LNCaP clone FGC (cell line): Measurements from ENCODE around the gene NUDCD3.

Experiments used
- DNase-seq: peaks from one replicate; pipeline ENCODE4 v3.0.0-alpha.2; 2011; ENCODE audit warnings: low read depth
- H3K4me3 ChIP-seq: 2 replicates; pipeline ENCODE4 v1.5.1; 2011; ENCODE audit warnings: mild to moderate bottlenecking, low read depth, low read length, control low read depth
- TF ChIP-seq, protein P1 (sequence below): IDR thresholded peaks from 2 replicates; pipeline ENCODE4 v1.5.1; 2012; ENCODE audit warnings: mild to moderate bottlenecking; ENCODE audit not compliant: control insufficient read depth, insufficient read depth; ENCODE audit errors: extremely low read depth

Gene NUDCD3

DNA sequence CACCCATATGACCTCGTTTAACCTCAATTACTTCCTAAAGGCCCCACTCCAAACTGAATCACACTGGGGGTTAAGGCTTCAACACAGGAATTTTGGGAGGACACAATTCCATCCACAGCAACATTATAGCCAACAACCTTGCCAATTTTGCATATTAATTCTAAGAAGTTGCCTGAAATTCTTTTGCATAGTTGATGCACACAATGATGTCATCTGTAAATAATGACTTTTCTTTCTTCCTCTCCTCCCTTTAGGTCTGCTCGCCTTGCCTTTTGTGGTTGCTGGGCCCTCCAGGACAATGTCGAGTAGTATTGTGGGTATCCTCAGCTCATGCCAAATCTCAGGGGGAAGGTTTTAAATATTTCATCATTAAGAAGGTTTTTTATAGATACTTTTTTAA is 149.1 kb downstream of the NUDCD3 start:
- H3K4me3 ChIP-seq = no peak overlapping the region
- TF ChIP-seq, protein P1, sequence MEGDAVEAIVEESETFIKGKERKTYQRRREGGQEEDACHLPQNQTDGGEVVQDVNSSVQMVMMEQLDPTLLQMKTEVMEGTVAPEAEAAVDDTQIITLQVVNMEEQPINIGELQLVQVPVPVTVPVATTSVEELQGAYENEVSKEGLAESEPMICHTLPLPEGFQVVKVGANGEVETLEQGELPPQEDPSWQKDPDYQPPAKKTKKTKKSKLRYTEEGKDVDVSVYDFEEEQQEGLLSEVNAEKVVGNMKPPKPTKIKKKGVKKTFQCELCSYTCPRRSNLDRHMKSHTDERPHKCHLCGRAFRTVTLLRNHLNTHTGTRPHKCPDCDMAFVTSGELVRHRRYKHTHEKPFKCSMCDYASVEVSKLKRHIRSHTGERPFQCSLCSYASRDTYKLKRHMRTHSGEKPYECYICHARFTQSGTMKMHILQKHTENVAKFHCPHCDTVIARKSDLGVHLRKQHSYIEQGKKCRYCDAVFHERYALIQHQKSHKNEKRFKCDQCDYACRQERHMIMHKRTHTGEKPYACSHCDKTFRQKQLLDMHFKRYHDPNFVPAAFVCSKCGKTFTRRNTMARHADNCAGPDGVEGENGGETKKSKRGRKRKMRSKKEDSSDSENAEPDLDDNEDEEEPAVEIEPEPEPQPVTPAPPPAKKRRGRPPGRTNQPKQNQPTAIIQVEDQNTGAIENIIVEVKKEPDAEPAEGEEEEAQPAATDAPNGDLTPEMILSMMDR = no peak
- DNase-seq = no peak

DNA sequence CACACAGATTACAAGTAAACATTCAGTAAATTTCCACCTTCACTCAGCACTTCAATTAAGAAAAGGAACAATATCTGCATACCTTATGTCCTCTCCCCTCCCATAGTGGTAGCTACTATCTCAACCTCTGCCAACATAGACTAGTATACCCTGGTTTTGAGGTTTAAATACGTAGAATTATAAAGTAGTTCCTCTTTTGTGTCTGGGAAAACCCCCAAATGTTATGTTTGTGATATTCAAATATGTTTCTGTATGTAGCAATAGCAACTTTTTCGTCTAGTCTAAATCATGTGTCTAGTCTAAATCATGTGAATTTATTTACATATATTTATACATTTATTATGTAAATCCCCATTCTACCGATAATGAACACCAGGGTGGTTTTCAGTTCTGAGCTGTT is 151.9 kb downstream of the NUDCD3 start:
- H3K4me3 ChIP-seq = no peak overlapping the region
- TF ChIP-seq, protein P1 = no peak
- peak; percentile 63 for DNase-seq

DNA sequence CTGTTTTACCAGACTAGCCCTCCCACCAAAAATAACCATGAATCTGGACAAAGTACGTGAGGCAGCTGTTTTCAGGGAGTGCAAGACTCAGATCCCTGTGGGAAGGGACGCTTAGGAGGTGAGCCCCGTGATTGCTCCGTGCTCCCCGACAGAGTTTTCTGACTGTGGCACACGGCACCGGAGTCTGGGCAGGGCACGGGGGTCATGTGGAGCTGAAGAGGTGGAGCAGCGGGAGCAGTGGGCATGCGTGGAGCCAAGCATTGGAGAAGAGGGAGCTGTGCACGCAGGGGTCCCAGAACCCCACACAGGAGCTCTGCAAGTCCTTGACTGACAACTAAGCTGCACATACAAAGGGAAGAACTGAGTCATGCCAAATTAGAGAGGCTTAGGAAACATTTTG is 154.0 kb downstream of the NUDCD3 start:
- TF ChIP-seq, protein P1 = no peak
- DNase-seq = no peak
- H3K4me3 ChIP-seq = no peak overlapping the region

DNA sequence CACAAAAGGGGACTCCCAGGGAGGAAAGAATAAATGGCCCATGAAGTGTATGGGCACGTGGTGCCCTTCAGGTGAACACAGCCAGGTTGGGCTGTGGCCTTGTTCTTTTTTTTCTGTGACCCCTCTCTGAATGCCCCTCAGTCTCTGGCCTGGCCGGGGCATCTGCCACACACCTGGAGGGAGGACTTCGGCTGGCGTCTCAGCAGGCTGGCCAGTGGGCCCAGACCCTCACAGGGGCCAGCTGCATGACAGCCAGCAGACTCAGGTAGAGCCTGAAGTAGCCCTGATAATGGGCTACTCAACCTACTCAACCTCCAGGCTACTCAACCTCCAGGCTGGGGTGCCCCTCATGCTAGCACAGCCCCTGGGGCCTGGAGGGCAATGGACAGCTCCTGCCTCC is 155.3 kb downstream of the NUDCD3 start:
- no peak overlapping the region for H3K4me3 ChIP-seq
- TF ChIP-seq, protein P1 = no peak
- DNase-seq = no peak

DNA sequence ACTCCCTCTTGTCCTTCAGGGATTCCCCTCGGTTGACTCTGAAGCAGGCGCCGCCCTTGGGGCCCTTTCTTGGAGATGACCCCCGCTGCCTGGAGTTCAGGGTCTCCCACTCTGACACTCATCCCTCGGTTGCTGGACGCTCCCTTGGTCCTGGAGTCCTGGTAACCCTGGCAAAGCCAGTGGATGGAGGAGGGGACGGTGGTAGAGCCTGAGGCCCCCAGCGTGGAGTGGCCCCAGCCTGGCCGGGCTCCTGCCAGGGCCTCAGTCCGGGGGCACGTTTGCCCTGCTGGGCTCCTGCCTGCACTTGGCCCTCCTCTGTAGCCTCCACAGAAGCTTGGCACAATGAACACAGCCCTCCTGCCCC is 155.7 kb downstream of the NUDCD3 start:
- no peak overlapping the region for H3K4me3 ChIP-seq
- TF ChIP-seq, protein P1 = no peak
- DNase-seq = no peak

DNA sequence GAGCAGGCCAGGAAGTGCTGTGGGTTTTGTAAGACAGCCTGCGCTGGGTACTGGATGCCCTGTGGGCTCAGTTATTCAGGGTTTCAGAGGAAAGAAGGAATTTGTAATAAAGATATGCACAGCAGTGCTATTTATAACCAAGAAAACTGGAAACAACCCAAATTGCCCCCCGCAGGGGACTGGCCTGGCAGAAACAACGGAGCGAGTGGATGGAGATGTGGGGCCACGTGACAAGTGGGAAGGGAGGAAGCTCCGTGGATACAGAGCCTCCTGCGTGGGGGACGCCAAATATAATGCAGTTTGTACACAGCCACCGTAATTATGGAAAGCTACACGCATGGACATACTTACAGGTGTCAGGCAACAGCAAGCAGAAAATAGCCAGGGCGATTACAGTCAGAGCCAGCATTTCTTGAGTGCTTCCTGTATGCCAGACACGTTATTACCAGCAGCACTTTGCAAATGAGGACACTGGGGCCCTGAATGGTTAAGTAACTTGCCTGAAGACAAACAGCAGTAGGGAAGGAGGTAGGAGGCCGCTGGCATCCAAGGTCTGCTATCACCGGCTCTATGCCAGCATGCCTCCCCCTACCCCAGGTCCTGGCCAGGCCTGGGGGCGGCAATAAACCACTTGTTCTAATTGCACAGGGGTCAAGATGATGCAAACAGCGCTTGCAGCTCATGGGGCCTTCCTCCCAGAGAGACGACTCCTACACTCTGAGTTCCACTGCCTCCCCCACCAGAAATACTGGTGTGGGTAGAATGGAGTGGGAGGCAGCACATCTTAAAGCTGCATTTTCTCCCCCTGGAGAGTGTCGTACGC is 156.3 kb downstream of the NUDCD3 start:
- TF ChIP-seq, protein P1 = no peak
- no peak for DNase-seq
- H3K4me3 ChIP-seq = no peak overlapping the region

DNA sequence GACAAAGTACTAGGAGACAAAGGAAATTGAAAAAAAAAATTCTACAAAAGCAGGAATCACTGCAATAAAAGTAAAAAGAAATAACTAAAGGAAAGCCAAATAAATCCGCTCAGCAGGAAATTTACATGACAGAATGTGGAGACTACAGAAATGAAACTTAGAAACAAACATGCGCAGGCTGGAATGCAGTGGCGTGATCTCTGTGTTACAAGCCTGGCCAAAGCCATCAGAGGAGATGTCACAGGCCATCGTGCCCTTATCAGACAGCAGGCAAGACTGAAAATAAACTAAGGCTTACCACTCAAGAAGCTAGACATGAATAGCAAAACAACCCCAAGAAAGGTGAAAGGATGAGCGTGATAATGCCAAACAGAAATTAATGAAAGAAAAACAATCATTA is 158.8 kb downstream of the NUDCD3 start:
- no peak overlapping the region for H3K4me3 ChIP-seq
- TF ChIP-seq, protein P1 = no peak
- DNase-seq = no peak
